ENCODE data around the gene GSTO1. TPM values are rescaled to one million over a fixed set of nuclear protein-coding genes. Genes with fewer than 3 reads are reported as not detected.
A peak's percentile ranks its signal among the peaks of the same experiment; 100 is the strongest.

GSTO1 gene
- total and polyA plus RNA-seq, 2 of the 13 experiments (the other 11 are each of a cell fraction or from before 2014, with no cell fraction given) = 228 to 300 TPM

- peak; percentile 93 for TF ChIP-seq KDM6A (CRISPR knock-in tag; IDR thresholded peaks at IDR 0.05; ENCODE audit: low read depth)
- TF ChIP-seq ZNF557 (CRISPR knock-in tag; IDR thresholded peaks at IDR 0.05) = no peak
- peak; percentile 90 for TF ChIP-seq ZGPAT (CRISPR knock-in tag; IDR thresholded peaks at IDR 0.05)
- 0 out of 2 replicates have a peak, but pooled peaks have one; percentile 13 for TF ChIP-seq TFDP1 (CRISPR knock-in tag; IDR thresholded peaks at IDR 0.05; ENCODE audit: borderline replicate concordance)
- TF ChIP-seq JUNB (CRISPR knock-in tag; IDR thresholded peaks at IDR 0.05; ENCODE audit: borderline replicate concordance) = no peak
- no peak for TF ChIP-seq ZNF580 (CRISPR knock-in tag; IDR thresholded peaks at IDR 0.05; ENCODE audit: borderline replicate concordance, low read depth)
- TF ChIP-seq FOXP1 (IDR thresholded peaks at IDR 0.05) = 0 out of 2 replicates have a peak, but pooled peaks have one; percentile 71
- TF ChIP-seq FOXP1 (CRISPR knock-in tag; IDR thresholded peaks at IDR 0.05) = peak; percentile 94
- TF ChIP-seq USF2 (IDR thresholded peaks at IDR 0.05; ENCODE audit: low read depth, low read length) = no peak
- TF ChIP-seq USF2 (CRISPR knock-in tag; IDR thresholded peaks at IDR 0.05; ENCODE audit: borderline replicate concordance) = no peak
- TF ChIP-seq DPF2 (CRISPR knock-in tag; IDR thresholded peaks at IDR 0.05; ENCODE audit: borderline replicate concordance, low read depth) = peak; percentile 96
- no peak for TF ChIP-seq MNT (IDR thresholded peaks at IDR 0.05)
- TF ChIP-seq CHD2 (IDR thresholded peaks at IDR 0.05; ENCODE audit: low read depth, low read length) = no peak
- no peak for TF ChIP-seq KMT2A (CRISPR knock-in tag; IDR thresholded peaks at IDR 0.05)
- no peak for TF ChIP-seq AKAP8 (CRISPR knock-in tag; IDR thresholded peaks at IDR 0.05)
- TF ChIP-seq KDM5A (IDR thresholded peaks at IDR 0.05; ENCODE audit: borderline replicate concordance, low read length) = no peak
- peak; percentile 95 for TF ChIP-seq RERE (CRISPR knock-in tag; IDR thresholded peaks at IDR 0.05; ENCODE audit: low read depth)
- TF ChIP-seq FOXC1 (CRISPR knock-in tag; IDR thresholded peaks at IDR 0.05; ENCODE audit: borderline replicate concordance) = no peak
- peak; percentile 95; the same call in 1 of the 2 replicates for TF ChIP-seq ZBTB20 (CRISPR knock-in tag; IDR thresholded peaks at IDR 0.05; ENCODE audit: borderline replicate concordance, low read depth)
These were observed 33.7 kb downstream of the GSTO1 start (continued) for GRCh38 chr10:104288355-104288754.

Data from HepG2 (cell line).